GM18507 (cell line): Measurements from ENCODE around the gene TCP11X2.
A peak's percentile ranks its signal among the peaks of the same experiment; 100 is the strongest.
"Not testable (repeated sequence)": the region's sequence is repeated elsewhere in the genome, so short reads cannot be mapped to it uniquely, and the experiment has no call there.

Source experiments
- DNase-seq: peaks from one replicate; pipeline ENCODE4 v3.0.0; 2011; ENCODE audit warnings: low read depth; ENCODE audit not compliant: insufficient read length; ENCODE audit errors: extremely low spot score
- FAIRE-seq: peaks from 2 replicates; lab custom pipeline; 2011; peaks lifted over from hg19 to GRCh38; lab: Jason Lieb, UNC

The TCP11X2 gene

DNA sequence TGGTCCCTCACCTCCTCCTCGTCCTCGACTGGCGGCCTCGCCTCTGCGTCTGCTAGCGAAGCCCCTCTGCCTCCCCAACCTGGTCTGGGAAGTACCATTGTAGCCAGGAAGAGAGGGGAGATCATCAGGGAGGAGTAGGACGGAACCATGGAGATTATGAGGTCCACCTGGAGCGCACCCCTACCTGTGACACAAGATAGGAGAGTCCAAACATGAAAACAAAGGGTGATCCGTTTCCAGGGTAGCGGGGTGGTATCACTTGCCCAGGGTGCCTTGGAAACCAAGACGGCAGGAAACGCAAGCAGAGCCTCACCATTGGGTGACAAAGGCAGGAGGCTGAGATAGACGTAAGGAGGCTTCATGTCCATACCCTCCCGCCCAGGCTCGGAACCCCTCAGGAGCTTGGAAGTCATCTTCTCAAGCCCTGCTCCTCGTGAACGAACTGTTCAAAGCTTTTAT lies at the start of gene TCP11X2:
TSS of gene TCP11X2 (minus strand) at position 51 of the 459 bp plus-strand sequence.
- not testable (repeated sequence) for DNase-seq, FAIRE-seq

DNA sequence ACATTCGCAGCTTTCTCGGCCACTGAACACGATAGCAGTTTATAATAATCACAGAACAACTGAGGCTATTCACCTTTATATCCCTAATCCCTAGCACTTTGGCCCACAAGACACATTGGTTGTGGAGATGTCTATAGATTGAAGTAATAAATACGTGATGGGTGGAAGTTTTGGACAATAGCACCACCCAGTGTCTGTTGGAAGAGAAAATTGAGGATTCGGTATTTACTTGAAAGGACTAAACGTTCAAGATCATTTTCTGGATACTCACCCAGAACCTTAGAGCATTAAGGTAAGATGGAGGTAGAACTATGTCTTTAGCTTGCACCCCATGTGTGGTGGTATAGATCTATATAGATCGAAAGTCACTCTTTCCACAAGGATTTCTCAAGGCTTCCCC lies 45.7 kb upstream of the TCP11X2 start:
- FAIRE-seq (peak; percentile 15), DNase-seq (no peak)

DNA sequence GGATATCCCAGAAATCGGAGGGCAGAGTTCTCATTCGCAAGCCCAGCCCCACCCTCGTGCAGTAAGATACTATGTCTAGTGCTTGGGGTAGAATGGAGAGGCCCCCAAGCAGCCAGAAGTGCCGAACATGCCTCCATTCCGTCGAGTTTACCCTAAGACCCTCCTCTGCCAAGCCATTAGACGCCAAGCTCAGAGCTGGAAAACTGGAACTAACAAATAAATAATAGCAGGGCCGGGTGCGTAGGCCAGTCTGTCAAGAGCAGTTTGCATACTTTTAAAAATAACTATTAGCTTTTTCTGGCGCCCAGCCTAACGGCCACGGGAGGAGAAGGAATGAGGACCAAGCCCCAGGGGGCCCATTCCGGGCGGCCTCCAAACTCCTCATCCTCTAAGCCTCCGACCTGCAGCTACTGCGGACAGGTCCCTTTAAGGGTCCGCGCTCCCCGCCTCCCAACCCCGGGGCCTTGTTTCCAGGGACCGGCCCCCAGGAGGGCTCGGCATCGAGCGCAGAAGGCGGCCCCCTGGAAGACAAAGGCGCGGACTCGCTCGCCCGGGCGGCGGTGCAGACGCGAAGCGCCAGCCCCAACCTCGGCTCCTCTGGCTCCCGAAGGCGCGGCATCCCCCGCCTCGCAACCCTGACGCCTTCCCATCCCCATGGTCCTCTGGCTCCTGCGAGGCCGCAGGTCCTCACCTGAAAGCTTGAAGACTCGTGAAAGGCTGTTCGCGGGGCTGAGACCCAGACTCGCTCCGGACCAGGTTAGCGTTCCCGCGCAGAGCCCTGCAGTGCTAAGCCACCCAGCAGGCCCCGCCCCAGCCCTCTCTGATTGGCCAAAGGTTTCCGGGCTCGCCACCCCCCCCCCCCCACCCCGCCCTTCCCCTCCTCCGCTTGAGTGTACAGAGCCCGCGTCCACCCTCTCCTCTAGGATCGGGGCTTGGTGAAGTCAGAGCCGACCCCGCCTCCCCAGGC lies 44.6 kb upstream of the TCP11X2 start, which contains the start of gene TMSB15A:
TSS of gene TMSB15A (minus strand) at position 765 of the 967 bp plus-strand sequence.
- no peak for DNase-seq
- no peak for FAIRE-seq

GRCh38 chrX:102514536-102514935 lies 42.9 kb upstream of the TCP11X2 start:
- DNase-seq (no peak), FAIRE-seq (no peak)

DNA sequence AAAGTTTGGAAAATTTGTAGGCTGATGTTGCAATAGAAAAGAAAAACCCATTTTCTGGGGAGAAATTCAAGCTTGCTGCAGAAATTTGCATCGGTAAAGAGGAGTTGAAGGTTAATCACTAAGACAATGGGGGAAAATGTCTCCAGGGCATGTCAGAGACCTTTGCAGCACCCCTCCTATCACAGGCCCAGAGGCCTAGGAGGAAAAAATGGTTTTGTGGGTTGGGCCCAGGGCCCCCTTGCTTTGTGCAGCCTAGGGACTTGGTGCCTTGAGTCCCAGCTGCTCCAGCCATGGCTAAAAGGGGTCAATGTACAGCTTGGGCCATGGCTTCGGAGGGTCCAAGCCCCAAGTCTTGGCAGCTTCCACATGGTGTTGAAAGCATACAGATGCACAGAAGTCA lies 27.1 kb upstream of the TCP11X2 start:
- DNase-seq (no peak), FAIRE-seq (no peak)

DNA sequence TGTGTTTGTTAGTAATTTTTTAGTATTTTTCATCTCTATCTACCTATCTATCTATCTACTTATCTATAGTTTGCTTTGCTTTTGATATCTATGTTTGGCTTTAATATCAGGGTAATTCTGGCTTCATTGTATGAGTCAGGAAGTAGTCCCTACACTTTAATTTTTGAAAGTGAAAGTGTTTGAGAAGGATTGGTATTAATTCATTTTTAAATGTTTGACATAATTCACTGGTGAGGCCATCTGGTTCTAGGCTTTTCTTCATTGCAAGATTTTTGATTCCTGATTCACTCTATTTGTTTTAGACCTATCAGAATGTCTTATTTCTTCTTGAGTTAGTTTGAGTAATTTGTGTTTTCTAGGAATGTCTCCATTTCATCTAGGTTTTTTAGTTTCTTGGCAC lies 20.2 kb upstream of the TCP11X2 start:
- DNase-seq (no peak), FAIRE-seq (no peak)

DNA sequence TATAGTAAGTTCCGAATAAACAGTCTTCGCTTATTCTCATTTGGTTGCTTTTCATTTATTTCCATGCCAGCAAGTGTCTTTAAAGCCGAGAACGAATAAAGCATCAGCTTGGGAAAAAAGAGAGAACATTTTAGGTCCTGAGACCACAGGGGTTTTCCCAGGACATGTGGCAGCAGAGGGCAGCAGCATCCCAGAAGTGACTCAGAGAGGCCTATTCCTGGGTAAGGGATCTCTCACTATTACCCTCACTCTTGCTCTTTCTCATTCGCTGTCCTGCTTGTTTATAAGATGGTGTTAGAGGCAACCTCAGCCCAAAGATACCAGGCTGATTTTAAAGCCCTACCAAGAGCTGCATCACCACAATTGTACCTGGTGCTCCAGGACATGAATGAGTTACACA lies 7.2 kb upstream of the TCP11X2 start:
- not testable (repeated sequence) for DNase-seq, FAIRE-seq

DNA sequence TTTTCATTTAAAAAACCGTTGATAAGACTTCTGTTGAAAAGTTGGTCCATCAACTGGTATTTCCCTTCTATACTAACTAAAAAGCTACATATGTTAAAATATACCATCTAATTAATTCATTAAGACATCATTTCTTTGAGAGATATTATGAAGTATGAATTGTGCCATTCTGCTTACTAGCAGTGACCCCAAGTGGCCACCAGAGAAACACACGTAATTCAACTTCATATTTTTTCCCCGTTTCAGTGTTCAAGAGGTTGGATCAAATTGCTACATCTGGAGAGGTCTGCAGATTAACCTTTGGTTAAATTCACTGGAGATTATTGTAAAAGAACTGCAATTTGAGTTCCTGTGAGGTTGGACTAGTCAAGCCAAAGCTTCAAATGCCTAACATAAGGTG lies 1.4 kb downstream of the TCP11X2 start:
- peak; percentile 79 for FAIRE-seq

DNA sequence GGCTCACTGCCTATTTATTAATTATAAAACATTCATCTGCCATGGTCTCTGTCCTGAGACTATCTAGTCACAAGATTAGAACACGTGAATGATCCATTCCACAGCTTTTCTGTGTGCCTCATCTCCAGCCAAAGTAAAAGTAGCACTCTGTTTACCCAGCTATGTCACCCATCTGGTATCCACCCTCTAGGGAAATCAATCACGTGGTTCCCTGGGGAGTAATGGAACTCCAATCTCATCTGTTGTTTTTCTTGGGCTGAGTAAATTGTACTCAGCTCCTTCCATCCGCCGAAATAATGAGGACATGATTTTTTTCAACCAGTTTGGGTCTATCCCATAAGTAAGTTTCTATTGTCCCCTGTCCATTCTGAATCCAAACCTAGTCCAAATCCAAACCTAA lies 13.0 kb downstream of the TCP11X2 start:
- DNase-seq, FAIRE-seq: not testable (repeated sequence)

More for the DNA sequence above, 1.4 kb downstream of the TCP11X2 start:
- DNase-seq: not testable (repeated sequence)

GRCh38 chrX:102439908-102440307 lies 31.7 kb downstream of the TCP11X2 start, which contains the start of gene NXF2B:
Gene NXF2B (minus strand): TSS chrX:102440008. CDS start chrX:102380036, 59,972 bp downstream.
- not testable (repeated sequence) for FAIRE-seq

DNA sequence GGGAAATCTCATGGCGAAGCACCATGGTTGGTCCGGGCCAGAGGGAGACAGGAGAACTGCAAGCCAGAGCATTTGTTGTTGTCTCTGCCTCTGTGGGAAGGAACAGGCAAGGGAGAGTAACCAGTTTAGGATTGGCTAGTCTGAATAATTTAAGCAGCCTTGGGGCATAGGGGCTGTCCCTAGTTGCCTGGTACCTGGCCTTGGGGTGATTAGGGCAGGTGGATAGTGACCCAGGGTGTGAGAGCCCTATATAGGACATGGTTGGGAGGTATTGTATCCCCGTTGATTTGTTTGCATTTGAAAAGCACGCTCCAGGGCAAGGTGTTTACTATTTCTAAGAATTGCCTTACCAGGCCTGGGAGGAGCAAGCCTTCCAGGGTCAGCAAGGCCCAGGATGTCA lies 57.1 kb downstream of the TCP11X2 start:
- not testable (repeated sequence) for DNase-seq, FAIRE-seq

More at GRCh38 chrX:102439908-102440307, 31.7 kb downstream of the TCP11X2 start, which contains the start of gene NXF2B:
- DNase-seq: not testable (repeated sequence)
